ENCODE data around the gene SKAP2.
A peak's percentile ranks its signal among the peaks of the same experiment; 100 is the strongest.

The SKAP2 gene

GRCh38 chr7:26687032-26687431, 177.4 kb downstream of the SKAP2 start:
- TF ChIP-seq KLF7 (tag by site-specific recombination; IDR thresholded peaks at IDR 0.05; ENCODE audit: borderline replicate concordance) (no peak), ZNF341 (tag by site-specific recombination; IDR thresholded peaks at IDR 0.05; ENCODE audit: low read depth) (no peak), ZBTB21 (tag by site-specific recombination; IDR thresholded peaks at IDR 0.05) (no peak), ZBTB1 (tag by site-specific recombination; IDR thresholded peaks at IDR 0.05) (no peak), MEIS1 (CRISPR knock-in tag; IDR thresholded peaks at IDR 0.05; ENCODE audit: borderline replicate concordance) (no peak), GLIS1 (tag by site-specific recombination; IDR thresholded peaks at IDR 0.05) (no peak), ZNF514 (tag by site-specific recombination; IDR thresholded peaks at IDR 0.05) (no peak), YY2 (tag by site-specific recombination; IDR thresholded peaks at IDR 0.05) (no peak), ZBTB44 (tag by site-specific recombination; IDR thresholded peaks at IDR 0.05) (no peak), ZNF148 (tag by site-specific recombination; IDR thresholded peaks at IDR 0.05; ENCODE audit: borderline replicate concordance) (no peak), ZFP37 (tag by site-specific recombination; IDR thresholded peaks at IDR 0.05) (no peak), ZNF324 (tag by site-specific recombination; IDR thresholded peaks at IDR 0.05) (no peak), ZNF311 (tag by site-specific recombination; IDR thresholded peaks at IDR 0.05; ENCODE audit: borderline replicate concordance) (no peak)
- CTCF ChIA-PET = interaction anchor here (0.6 to 1.7 kb wide), 15 partner anchors 8 to 470 kb away, joined by 3 to 6 read pairs (median 3); partner anchors contain the start of gene HOXA7
- POLR2A ChIA-PET = interaction anchor here (1.3 kb wide), 1 partner anchor 456 kb away, joined by 3 read pairs; the partner anchor contains the start of gene HOXA5
- no peak overlapping the region for H3K4me3 ChIP-seq (ENCODE audit: low read depth, low read length)
- H3K9me3 ChIP-seq (ENCODE audit: control insufficient read depth, insufficient read depth, low read depth, low read length) = no peaks in the 10 kb centered on the region
- no peaks in the 10 kb centered on the region for H3K36me3 ChIP-seq (ENCODE audit: control insufficient read depth in 2 of 2, insufficient read depth in 1 of 2, low read length in 2 of 2)
- peak overlapping the region; percentile 38; the same call in 1 of the 2 replicates for H3K27ac ChIP-seq (ENCODE audit: extremely low read depth, low read depth, low read length)
- peaks cover 59% of the 10 kb centered on the region for H3K4me1 ChIP-seq (ENCODE audit: control insufficient read depth, insufficient read depth, low read length)

GRCh38 chr7:26686448-26686981, 177.9 kb downstream of the SKAP2 start:
- Histone ChIP-seq H3K4me1 (ENCODE audit: control insufficient read depth, insufficient read depth, low read length) (peaks cover 62% of the 10 kb centered on the region), H3K36me3 (ENCODE audit: control insufficient read depth in 2 of 2, insufficient read depth in 1 of 2, low read length in 2 of 2) (no peaks in the 10 kb centered on the region), H3K4me3 (ENCODE audit: low read depth, low read length) (no peak overlapping the region), H3K27ac (ENCODE audit: extremely low read depth, low read depth, low read length) (peak overlapping the region; percentile 38; the same call in 1 of the 2 replicates), H3K9me3 (ENCODE audit: control insufficient read depth, insufficient read depth, low read depth, low read length) (no peaks in the 10 kb centered on the region)
- ChIA-PET CTCF (interaction anchor here (0.6 to 1.7 kb wide), 13 partner anchors 9 to 470 kb away, joined by 3 to 6 read pairs (median 3); partner anchors contain the start of gene HOXA7), POLR2A (interaction anchor here (1.3 kb wide), 1 partner anchor 457 kb away, joined by 3 read pairs; the partner anchor contains the start of gene HOXA5)
- no peak for TF ChIP-seq ZNF777 (tag by site-specific recombination; IDR thresholded peaks at IDR 0.05; ENCODE audit: borderline replicate concordance)
- peak; percentile 47; the same call in 1 of the 2 replicates for TF ChIP-seq PRDM10 (tag by site-specific recombination; IDR thresholded peaks at IDR 0.05)
- TF ChIP-seq ZNF366 (tag by site-specific recombination; conservative IDR thresholded peaks at IDR 0.05) = peak; percentile 54
- TF ChIP-seq ZFHX2 (tag by site-specific recombination; conservative IDR thresholded peaks at IDR 0.05) = peak; percentile 66; the same call in 1 of the 2 replicates
- TF ChIP-seq ZBTB21 (tag by site-specific recombination; IDR thresholded peaks at IDR 0.05) = peak; percentile 65; the same call in 1 of the 2 replicates
- TF ChIP-seq ZNF561 (tag by site-specific recombination; IDR thresholded peaks at IDR 0.05; ENCODE audit: borderline replicate concordance) = 0 out of 2 replicates have a peak, but pooled peaks have one; percentile 29
- no peak for TF ChIP-seq ZNF513 (tag by site-specific recombination; IDR thresholded peaks at IDR 0.05)
- TF ChIP-seq ZNF239 (tag by site-specific recombination; IDR thresholded peaks at IDR 0.05) = no peak
- 0 out of 2 replicates have a peak, but pooled peaks have one; percentile 24 for TF ChIP-seq ZNF692 (tag by site-specific recombination; IDR thresholded peaks at IDR 0.05)
- no peak for TF ChIP-seq ZNF704 (tag by site-specific recombination; IDR thresholded peaks at IDR 0.05)
